ENCODE measurements around the gene CSNK1D.

Gene CSNK1D

GRCh38 chr17:82273327-82274133 is at the start of gene CSNK1D:
TSS of gene CSNK1D (minus strand) at chr17:82273700. CDS start at chr17:82273381, 319 bp downstream.
- peak; percentile 85 for DNase-seq

GRCh38 chr17:82322526-82323453 is 49.3 kb upstream of the CSNK1D start:
- no peak for DNase-seq

- no peak for DNase-seq
Observed at GRCh38 chr17:82321947-82322466, 48.5 kb upstream of the CSNK1D start.

GRCh38 chr17:82320956-82321927 is 47.7 kb upstream of the CSNK1D start:
- DNase-seq = no peak

GRCh38 chr17:82320140-82320840 is 46.8 kb upstream of the CSNK1D start:
- DNase-seq = no peak

GRCh38 chr17:82319619-82320062 is 46.1 kb upstream of the CSNK1D start:
- no peak for DNase-seq

GRCh38 chr17:82318772-82319606 is 45.5 kb upstream of the CSNK1D start:
- DNase-seq = no peak

GRCh38 chr17:82318169-82318498 is 44.6 kb upstream of the CSNK1D start:
- DNase-seq = no peak

GRCh38 chr17:82317394-82318168 is 44.1 kb upstream of the CSNK1D start, which contains the start of gene CD7:
TSS of gene CD7 (minus strand) at chr17:82317608. CDS start at chr17:82317495, 113 bp downstream.
- no peak for DNase-seq

GRCh38 chr17:82316651-82317393 is 43.3 kb upstream of the CSNK1D start:
- no peak for DNase-seq

- DNase-seq = no peak
Observed at GRCh38 chr17:82315703-82316358, 42.3 kb upstream of the CSNK1D start.

- DNase-seq = no peak
Observed at GRCh38 chr17:82314727-82315605, 41.5 kb upstream of the CSNK1D start.

GRCh38 chr17:82314012-82314726 is 40.7 kb upstream of the CSNK1D start:
- DNase-seq = no peak

GRCh38 chr17:82313195-82314011 is 39.9 kb upstream of the CSNK1D start:
- no peak for DNase-seq

GRCh38 chr17:82311971-82312370 is 38.5 kb upstream of the CSNK1D start:
- DNase-seq = no peak

GRCh38 chr17:82310877-82311276 is 37.4 kb upstream of the CSNK1D start:
- no peak for DNase-seq

Data from midbrain (tissue), 1 donor.